ENCODE measurements around the gene RLF. TPM values are rescaled to one million over a fixed set of nuclear protein-coding genes. Genes with fewer than 3 reads are reported as not detected.

The RLF gene
- total RNA-seq, 1 donor from 2014 or later, result 14.0 TPM

GRCh38 chr1:40268211-40268610, 107.0 kb downstream of the RLF start:
- peaks cover 5% of the 10 kb centered on the region for H3K4me1 Mint-ChIP-seq (ENCODE audit: unreplicated experiment)
- no peak for TF ChIP-seq CTCF (IDR thresholded peaks at IDR 0.05)
- no peak overlapping the region for H3K4me3 Mint-ChIP-seq (ENCODE audit: unreplicated experiment)
- no peak for DNase-seq (ENCODE audit: extremely low spot score, unreplicated experiment)
- H3K9me3 Mint-ChIP-seq (ENCODE audit: unreplicated experiment), result no peaks in the 10 kb centered on the region
- H3K36me3 Mint-ChIP-seq (ENCODE audit: unreplicated experiment), result peaks cover 42% of the 10 kb centered on the region
- no peaks in the 10 kb centered on the region for H3K27me3 Mint-ChIP-seq (ENCODE audit: unreplicated experiment)
- H3K27ac Mint-ChIP-seq (ENCODE audit: unreplicated experiment), result peak overlapping the region; percentile 74

- no peak for TF ChIP-seq CTCF (IDR thresholded peaks at IDR 0.05)
- H3K36me3 Mint-ChIP-seq (ENCODE audit: unreplicated experiment), result peaks cover 46% of the 10 kb centered on the region
- no peak overlapping the region for H3K4me3 Mint-ChIP-seq (ENCODE audit: unreplicated experiment)
- H3K27me3 Mint-ChIP-seq (ENCODE audit: unreplicated experiment), result no peaks in the 10 kb centered on the region
- H3K27ac Mint-ChIP-seq (ENCODE audit: unreplicated experiment), result no peak overlapping the region
- H3K9me3 Mint-ChIP-seq (ENCODE audit: unreplicated experiment), result no peaks in the 10 kb centered on the region
- DNase-seq (ENCODE audit: extremely low spot score, unreplicated experiment), result no peak
- H3K4me1 Mint-ChIP-seq (ENCODE audit: unreplicated experiment), result peaks cover 5% of the 10 kb centered on the region
Measured at GRCh38 chr1:40270152-40270834, 109.1 kb downstream of the RLF start.

GRCh38 chr1:40272653-40273213, 111.5 kb downstream of the RLF start:
- no peak for TF ChIP-seq CTCF (IDR thresholded peaks at IDR 0.05)
- Mint-ChIP-seq H3K27ac (ENCODE audit: unreplicated experiment) (no peak overlapping the region), H3K9me3 (ENCODE audit: unreplicated experiment) (no peaks in the 10 kb centered on the region), H3K4me3 (ENCODE audit: unreplicated experiment) (no peak overlapping the region), H3K27me3 (ENCODE audit: unreplicated experiment) (no peaks in the 10 kb centered on the region), H3K4me1 (ENCODE audit: unreplicated experiment) (peaks cover 2% of the 10 kb centered on the region), H3K36me3 (ENCODE audit: unreplicated experiment) (peaks cover 48% of the 10 kb centered on the region)
- DNase-seq (ENCODE audit: extremely low spot score, unreplicated experiment), result no peak

GRCh38 chr1:40273547-40274166, 112.5 kb downstream of the RLF start:
- TF ChIP-seq CTCF (IDR thresholded peaks at IDR 0.05), result no peak
- no peak overlapping the region for H3K4me3 Mint-ChIP-seq (ENCODE audit: unreplicated experiment)
- H3K36me3 Mint-ChIP-seq (ENCODE audit: unreplicated experiment), result peaks cover 42% of the 10 kb centered on the region
- no peak overlapping the region for H3K27ac Mint-ChIP-seq (ENCODE audit: unreplicated experiment)
- H3K4me1 Mint-ChIP-seq (ENCODE audit: unreplicated experiment), result no peaks in the 10 kb centered on the region
- DNase-seq (ENCODE audit: extremely low spot score, unreplicated experiment), result no peak
- no peaks in the 10 kb centered on the region for H3K9me3 Mint-ChIP-seq (ENCODE audit: unreplicated experiment)
- H3K27me3 Mint-ChIP-seq (ENCODE audit: unreplicated experiment), result no peaks in the 10 kb centered on the region

GRCh38 chr1:40274331-40274730, 113.1 kb downstream of the RLF start:
- Mint-ChIP-seq H3K27me3 (ENCODE audit: unreplicated experiment) (no peaks in the 10 kb centered on the region), H3K27ac (ENCODE audit: unreplicated experiment) (no peak overlapping the region), H3K9me3 (ENCODE audit: unreplicated experiment) (no peaks in the 10 kb centered on the region), H3K4me3 (ENCODE audit: unreplicated experiment) (no peak overlapping the region), H3K36me3 (ENCODE audit: unreplicated experiment) (peaks cover 49% of the 10 kb centered on the region), H3K4me1 (ENCODE audit: unreplicated experiment) (no peaks in the 10 kb centered on the region)
- no peak for TF ChIP-seq CTCF (IDR thresholded peaks at IDR 0.05)
- DNase-seq (ENCODE audit: extremely low spot score, unreplicated experiment), result no peak

All from osteocyte (in vitro differentiated cells).